H1 (cell line): Measurements from ENCODE around the gene UBP1. TPM values are rescaled to one million over a fixed set of nuclear protein-coding genes. Genes with fewer than 3 reads are reported as not detected.

Experiments
- POU5F1 ChIP-seq: IDR thresholded peaks from 2 replicates; pipeline ENCODE4 v1.6.1; 2011; ENCODE audit warnings: low read depth, mild to moderate bottlenecking, low read length, moderate library complexity
- SIRT6 ChIP-seq: IDR thresholded peaks from one replicate; pipeline ENCODE4 v1.7.1; 2012; ENCODE audit warnings: low read length, inconsistent platforms
- TAF7 ChIP-seq: optimal IDR thresholded peaks from 2 replicates; pipeline ENCODE3; 2011; ENCODE audit warnings: low read depth, mild to moderate bottlenecking, inconsistent platforms, low read length, moderate library complexity, borderline replicate concordance
- TEAD4 ChIP-seq: IDR thresholded peaks from 2 replicates; pipeline ENCODE4 v1.6.1; 2012; ENCODE audit warnings: low read depth, low read length, inconsistent platforms, mixed read lengths
- polyA plus RNA-seq, 7 experiments: library from polyadenylated mRNA; depleted of rRNA in 3 of 7; stranded (reverse) in 5 of 7; unstranded in 2 of 7; fragments of >200 nt in 5 of 7; fragments of 200-250 nt in 2 of 7; gene quantifications; 1 replicate in 5 of 7; 2 replicates in 1 of 7; 4 replicates in 1 of 7; pipeline versions ENCODE4 v1.2.1 to v1.2.3, GENCODE V29; 2011 to 2013; ENCODE audit warnings: missing spikeins in 2 of 7, mixed read lengths in 2 of 7
- total RNA-seq: library from RNA; stranded (reverse); fragmentation: NEBNext Ultra II Directional; extraction: Animal tissue kit (Norgen Biotek cat#: 25700); gene quantifications from 2 replicates; pipeline ENCODE4 v1.2.1, GENCODE V29; 2021

UBP1 gene
- total and polyA plus RNA-seq, 2 of the 8 experiments (the other 6 are each of a cell fraction or from before 2014, with no cell fraction given): 47.3 to 71.9 TPM

- TF ChIP-seq SIRT6 (no peak), TAF7 (no peak), TEAD4 (no peak), POU5F1 (no peak)
These were observed 67.1 kb downstream of the UBP1 start (continued) for GRCh38 chr3:33373082-33373437.
